HG03108 (cell line): ENCODE measurements around the gene SMARCA2.
A peak's percentile ranks its signal among the peaks of the same experiment; 100 is the strongest.

Source experiments
- ATAC-seq: cut with Tn5 transposase; IDR thresholded peaks from one replicate; pipeline ENCODE4 v1.9.1; 2021; ENCODE audit warnings: moderate library complexity; ENCODE audit not compliant: unreplicated experiment

The SMARCA2 gene

DNA sequence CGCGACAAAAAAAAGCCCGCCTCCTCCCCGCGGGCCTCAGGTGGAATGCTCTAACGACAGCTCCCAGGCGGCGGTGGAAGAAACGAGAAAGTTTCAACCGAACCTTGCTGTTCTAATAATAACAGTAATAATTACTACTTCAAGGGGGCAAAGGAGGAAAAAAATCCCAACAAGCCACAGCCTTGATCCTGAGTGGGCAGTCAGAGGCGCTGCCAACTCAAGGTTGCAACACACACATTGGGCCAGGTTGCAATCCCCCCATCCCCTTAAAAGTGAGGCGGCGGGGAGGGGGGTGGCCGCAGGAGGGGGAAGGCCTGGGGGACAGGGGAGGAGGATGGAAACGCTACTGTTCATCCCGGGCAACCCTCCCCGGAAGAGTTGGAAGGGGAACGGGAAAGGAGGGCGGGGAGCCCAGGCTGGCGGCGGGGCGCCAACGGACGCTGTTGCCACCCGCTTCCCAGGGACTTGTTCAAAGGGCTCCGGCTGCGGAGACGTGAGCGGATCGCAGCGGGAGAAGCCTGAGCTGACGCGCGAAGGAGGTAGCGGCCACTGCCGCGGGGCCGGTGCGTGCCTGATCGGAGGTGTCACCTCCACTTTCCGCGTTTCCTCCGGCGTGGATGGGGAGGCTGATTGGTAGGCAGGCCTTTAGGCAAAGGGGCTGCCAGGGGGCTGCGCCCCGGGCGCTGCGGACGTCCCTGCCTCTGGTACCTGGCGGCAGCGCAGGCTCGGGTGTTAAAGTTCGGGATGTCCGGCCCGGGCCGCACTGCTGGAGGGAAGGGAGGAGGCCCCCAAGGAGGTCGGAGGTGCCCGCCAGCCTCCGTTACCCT lies 647 bp downstream of the SMARCA2 start:
- ATAC-seq = no peak

DNA sequence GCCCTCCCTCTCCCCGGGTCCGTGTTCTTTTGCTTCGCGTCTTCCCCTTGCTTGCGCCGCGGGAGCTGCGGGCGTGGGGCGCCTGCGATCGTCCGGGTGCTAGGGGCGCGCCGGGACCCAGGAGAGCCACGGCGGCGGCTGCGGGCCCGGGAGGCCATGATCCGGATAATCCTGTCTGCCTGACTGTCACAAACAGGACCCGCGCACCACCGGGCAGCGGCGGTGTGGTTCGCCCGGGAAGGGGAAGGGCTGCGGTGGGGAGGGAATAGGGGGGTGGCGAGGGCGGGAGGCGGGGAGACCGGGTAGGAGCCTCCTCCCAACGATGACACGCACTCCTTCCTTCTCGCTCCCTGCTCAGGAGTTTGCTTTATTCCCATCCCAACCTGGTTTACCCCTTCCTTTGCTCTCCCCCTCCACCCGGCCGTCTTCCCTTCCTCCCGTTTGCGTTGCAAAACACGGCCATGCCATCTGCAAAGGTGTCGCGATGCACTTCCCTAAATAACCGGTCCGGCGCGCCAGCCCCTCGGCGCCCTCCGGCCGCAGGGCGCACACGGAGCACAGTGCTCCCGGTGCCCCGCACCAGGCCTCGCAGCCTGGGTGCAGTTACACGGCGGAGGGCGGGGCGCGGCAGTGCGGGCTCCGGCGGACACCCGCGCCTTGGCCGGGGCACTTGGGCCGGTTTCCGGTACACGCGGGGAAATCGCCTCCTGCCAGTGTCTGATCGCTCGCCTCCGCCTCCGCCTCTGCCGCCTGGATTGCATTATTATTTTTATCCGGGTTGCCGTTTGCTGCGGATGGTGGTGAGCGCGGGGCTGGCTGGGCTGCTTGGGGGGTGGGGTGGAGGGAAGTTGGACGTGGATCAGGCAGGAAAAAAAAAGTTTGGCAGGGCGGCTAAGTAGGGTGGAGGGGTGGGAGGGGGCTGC lies 1.5 kb downstream of the SMARCA2 start:
- no peak for ATAC-seq

DNA sequence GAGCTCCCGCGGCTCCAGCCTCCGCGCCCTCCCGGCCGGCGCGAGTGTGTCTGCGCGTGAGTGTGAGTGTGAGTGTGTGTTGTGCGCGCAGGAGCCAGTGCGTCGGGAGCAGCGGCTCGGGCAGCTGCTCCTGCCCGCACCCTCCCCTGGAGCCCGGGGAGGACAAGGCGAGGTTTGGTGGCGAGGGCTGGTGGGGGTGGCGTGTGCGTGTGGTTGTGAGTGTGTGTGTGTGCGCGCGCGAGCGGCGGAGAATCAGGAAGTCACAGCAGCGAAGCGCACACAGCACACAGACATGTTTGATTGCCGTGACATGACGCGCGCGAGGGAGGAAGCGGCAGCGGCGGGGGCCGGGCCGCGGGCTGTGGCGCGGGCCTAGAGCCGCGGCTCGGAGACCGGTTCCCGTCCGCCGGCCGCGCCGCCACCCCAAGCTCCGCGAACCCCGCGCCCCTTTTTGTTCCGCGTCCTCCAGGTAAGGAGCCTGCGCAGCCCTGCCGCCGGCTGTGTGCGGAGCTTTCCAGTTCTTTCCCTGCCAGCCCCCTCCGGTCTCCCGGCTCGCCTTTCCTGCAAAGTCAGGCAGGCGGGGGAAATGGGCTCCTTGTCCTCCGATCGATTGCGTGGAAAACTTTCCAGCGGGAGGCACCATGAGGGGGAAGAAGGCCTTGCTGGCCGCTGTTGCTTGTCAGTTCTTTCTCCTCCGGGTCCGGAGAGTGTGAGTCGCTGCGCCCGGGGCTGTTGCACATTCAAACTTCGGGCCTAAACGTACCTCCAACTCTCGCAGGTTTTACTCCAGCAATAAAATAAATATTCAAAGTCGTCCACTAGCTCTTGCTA lies 2.4 kb downstream of the SMARCA2 start:
- peak; percentile 22 for ATAC-seq

DNA sequence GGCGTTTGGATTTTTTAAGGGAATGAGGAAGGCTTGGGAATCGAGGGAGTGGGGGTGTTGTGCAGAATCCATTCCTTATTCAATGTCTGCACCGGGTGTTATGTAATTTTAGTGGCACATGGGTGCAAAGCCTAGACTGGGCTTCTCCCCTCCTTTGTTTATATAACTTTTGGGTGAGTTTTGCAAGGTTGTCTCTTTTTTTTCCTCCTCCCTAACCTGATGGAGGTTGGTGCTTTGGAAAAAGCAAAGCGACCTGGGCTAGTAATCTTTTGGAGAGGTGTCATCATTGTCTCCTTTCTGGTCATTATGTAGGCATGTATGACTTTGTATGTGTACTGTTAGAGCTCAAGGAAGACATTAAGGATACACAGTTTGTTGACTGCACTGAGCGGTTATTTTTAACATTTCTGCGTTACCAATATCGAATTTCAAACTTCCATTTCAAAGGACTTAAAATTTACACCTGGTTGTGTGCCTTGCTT lies 3.1 kb downstream of the SMARCA2 start:
- no peak for ATAC-seq

DNA sequence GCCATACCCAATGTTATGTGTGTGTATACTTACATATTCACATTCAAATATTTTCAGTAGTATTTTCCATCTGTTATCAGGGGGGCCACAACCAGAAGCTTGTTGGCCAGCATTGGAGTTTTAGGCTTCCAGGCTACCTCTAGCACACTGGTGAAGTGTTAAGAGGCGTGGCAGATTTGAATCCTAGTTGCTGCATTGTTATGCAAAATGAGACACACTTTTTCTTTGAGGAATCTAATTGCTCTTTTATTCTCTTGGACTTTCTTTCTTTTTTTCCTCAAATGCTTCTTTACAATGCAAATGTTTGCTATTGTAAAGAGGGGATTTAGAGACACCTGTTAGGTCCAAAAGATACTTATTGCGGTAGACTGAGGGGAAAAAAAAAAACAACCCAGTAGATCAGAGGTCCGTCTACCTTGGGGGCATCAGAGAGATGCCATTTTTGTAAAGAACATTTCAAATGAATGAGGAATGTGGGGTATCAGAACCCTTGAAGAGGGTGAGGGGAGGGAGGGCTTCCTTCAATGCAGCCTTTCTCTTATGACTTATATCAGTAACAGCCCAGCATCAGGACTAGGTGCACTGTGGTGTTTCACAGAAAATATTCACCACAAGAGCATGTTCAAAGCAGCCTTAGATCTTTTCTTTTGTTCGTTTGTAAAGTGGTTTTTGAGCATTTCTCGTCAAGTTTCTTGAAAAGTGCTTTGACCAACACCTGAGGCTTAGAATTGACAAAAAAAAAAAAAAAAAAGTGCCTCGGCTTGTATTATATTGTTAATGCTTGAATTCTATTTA lies 3.8 kb downstream of the SMARCA2 start:
- no peak for ATAC-seq

DNA sequence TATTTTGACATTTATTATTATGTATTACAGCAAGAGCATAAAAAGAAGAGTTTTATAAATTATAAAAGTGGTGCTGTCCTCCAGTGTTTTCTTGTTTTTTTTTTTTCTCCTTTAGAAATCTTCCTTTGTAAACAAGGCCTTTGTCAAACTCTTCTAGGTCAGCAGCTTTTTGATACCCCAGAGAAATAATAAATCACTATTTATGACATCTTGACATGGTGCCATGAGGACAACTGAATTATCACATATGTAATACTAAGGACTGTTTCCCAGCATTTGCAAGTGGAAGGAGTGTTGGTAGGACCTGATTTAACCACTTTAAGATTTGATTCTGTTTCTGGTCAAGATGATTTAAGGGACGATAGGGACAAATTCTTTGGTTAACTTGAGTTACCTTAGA lies 4.6 kb downstream of the SMARCA2 start:
- ATAC-seq = no peak

DNA sequence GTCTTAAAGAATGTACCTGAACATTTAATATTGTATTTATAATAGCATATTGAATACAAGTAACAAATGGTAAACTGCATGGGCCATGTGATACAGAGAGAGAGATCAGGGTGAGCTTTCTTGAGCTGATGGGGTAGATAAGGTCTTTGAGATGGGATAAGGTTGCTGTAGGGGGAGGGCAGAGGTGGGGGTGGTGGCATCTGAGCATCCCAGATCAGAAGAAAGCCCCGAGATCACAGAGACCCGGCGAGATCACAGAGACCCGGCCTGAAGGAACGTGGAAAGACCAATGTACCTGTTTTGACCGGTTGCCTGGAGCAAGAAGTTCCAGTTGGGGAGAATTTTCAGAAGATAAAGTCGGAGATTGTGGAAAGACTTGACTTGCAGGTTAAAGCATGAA lies 6.6 kb downstream of the SMARCA2 start:
- ATAC-seq = no peak

DNA sequence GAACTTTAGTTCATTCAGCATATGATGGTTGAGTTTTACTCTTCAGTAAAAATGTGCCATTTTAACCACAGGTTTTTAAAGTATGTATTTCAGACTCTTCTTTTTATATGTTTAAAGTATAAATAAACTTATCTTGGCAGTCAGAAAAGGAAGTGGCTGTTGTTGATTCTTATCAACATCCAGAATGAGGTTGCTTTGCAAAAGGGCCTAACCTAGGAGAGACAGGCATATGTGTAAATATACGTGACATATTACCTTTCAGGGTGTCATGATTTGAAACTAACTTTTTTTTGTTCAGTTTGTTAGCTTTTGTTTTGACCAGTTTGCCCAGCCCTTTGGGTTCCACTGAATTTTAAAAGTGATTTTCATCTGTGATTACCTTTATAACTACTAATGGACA lies 7.4 kb downstream of the SMARCA2 start:
- no peak for ATAC-seq

DNA sequence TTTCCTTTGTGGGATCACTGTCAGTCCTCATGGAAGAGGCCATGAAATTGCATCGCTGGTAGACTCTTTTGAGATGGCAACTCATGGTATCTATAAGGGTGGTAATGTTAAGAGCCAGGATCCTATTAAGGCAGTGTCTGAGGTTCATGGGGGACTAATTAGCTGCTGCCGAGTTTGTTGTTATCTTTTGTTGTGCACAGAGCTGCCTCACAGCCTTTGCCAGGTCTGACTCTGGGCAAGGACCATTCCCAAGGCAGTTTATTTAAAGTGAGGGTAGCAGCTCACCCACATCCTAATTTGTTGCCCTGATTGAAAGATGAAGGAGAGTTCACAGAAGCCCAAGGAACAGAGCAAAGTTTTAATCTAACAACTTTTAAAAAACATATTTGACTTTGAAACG lies 7.9 kb downstream of the SMARCA2 start:
- ATAC-seq = no peak

DNA sequence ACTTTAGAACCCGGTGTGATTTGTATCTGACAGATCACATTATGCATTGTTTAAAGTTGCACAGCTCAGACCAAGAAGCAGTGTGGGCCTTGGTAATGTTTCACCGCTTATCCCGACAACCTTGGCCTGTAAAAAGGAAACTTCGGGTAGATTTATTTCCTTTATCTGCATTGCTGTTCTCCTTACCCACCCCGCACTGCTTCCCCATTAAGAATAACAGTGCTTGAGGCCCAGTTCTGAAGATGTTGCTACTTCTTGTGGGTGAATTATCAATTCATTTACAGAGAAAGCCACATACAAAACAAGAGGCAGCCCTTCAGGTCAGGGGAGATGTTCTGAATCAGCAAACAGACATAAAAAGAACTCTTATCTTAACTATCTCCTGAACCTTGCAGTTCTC lies 8.4 kb downstream of the SMARCA2 start:
- peak; percentile 57 for ATAC-seq

DNA sequence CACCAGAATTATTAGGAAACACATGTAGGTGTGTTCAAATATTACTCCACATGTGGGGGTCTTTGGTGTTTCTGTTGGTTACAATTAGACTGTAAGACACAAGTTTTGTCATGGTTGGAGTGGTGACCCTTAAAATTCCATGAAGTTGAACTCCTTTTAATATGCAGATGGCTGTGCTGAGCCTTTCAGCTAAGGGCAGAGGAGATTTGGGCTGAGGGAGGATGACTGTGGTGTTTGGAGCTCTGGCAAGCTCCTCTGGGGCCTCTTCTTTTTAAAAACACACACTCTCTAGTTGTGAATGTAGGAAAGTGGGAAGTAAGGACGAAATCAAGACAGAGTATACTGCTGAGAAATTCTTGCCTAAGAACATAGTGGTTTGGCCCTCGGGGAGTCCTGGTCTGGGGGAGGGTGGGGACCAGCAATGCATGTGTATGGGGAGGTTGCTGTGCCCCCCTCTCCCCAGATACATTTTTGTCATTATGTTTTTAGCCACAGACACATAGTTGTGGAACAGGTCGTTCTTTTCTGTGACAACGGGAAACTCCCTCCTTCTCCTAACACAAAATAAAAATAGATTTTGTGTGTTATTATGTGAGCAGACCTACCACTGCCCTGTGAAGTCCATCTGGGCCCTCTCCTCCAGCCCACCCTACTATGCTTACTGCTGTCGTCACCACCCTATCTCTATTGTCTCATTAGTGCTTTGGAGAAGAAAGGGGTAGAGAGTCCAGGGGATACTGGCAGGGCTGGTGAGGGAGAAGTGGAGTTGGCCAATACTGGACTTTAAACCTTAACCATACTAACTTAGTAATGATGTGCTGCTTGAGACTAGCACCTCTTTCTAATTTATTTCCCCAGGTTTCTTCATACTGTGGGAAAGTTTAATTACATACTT lies 10.0 kb downstream of the SMARCA2 start:
- no peak for ATAC-seq

DNA sequence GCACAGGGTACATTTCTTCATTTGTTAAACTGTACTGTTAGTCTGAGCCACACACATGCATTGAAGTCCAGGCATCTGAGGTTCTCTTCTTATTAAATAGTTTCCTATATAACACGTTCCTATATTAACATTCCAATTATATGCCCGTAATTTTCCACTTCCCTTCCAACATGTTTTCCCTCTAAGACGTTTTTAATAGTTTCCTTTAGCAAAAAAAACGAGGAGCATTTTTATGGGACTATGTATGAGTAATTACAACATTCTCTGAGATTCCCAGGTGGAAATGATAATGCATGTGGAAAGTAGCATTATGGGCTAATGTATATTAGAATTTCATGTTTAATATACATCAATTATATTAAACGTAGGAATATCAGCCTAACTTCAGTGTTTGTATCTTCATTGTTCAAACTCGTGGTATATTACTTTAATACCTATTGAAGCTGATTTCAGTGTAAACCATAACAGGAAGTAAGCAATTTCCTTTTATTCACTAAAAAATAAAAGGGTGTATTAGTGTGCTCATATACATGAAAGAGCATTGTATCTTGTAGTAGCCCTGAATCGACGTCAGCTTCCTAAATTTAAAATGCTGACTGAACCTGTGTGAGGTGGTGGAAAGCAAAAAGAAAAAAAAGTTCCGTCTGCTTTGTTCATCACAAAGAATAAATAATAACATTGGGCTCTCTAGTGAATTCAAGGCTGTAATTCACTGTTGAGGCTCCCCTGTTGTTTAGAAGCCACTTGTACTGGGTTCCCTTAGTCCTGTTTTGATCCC lies 11.3 kb downstream of the SMARCA2 start:
- no peak for ATAC-seq

DNA sequence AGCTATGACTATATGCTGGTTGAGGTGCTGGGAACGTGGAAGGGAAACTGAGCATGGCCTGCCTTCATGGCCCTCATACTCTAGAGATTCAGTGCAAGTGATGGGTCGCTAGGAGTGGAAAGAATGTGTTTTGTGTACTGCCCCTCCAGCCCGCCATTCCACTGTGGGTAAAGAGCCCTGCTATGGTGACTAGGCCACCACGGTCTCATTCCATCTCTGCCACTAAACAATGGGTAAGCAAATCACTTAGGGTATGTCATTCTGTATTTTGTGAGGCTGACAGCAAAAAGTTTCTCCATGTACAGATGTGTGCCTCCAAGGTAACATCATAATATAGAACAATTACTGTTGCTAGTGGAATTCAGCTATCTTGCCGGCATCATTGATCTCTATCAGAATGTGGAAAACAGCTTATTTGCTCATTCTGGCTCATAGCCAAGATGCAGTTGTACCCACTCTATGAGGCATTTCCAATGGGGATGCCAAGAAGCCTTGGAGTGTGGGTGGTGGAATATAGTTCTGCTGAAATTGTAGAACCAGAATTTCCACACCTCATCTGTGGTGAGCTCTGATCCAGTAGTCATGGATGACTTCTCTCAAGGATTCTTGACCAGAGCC lies 12.5 kb downstream of the SMARCA2 start:
- ATAC-seq = no peak

DNA sequence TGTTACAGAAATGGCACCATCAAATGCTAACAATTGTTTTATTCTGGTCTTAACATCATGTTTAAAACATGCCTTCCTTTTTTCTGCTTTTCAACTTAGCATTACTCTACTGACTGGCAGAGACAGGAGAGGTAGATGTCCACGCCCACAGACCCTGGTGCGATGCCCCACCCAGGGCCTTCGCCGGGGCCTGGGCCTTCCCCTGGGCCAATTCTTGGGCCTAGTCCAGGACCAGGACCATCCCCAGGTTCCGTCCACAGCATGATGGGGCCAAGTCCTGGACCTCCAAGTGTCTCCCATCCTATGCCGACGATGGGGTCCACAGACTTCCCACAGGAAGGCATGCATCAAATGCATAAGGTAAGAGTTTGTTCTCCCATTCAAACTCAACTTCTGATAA lies 13.7 kb downstream of the SMARCA2 start:
- no peak for ATAC-seq

DNA sequence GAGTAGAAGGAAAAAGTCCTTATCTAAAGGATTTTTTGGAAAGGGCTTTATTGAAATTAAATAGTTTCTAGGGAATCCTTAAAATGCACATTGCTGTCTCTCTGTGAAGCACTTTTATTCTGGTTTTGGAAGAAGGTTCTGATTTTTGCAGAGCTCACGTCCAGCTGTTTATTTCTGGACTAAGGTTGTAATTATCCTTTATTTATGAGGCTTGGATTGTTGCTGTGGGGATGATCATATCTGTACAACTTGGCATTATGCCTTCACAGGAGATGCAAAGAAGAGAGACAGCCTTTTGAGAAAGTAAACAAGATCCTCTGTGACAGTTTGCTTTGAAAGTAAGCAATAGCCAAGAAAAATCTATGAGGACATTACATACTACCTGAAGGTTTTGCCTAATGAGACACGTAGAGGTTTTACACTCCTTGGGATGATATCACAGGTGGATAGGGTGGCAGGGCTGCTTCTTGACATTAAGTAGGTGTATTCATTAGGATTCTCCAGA lies 14.6 kb downstream of the SMARCA2 start:
- no peak for ATAC-seq

DNA sequence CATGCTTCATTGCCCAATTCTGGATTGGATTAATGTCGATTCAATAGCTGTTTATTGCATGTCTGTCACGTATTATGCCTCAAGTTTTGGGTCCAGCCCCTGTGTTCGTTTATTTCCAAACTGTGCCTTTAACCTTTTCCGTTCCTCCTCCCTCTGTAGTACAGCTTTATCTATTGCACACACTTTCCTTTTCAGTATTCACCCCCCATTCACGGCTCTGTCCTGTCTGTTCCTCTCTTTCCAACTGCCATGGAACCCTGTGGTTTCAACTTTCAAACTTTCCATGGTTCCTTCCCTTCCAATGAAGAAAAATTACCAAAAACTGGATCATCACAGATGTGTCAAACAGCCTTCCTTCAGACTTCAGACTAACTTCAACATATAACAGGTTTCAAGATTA lies 17.1 kb downstream of the SMARCA2 start:
- no peak for ATAC-seq

DNA sequence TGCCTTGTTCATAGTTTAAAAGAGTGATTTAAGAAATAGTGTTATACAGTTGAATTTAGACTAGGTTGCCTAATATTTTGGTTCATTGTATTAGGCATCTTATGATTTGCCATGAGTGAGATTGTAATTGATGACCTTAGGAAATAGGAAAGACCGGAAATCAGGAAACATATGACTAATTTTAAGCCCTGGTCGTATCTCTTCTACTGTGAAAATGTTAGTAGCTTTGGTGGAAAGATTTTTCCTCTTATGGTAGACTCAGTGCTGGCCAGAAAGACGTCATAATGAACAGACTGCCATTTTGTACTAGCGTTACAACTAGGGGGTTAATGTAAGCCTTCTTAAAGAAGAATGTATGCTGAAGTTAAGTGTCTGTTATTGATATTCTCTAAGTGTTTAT lies 21.7 kb downstream of the SMARCA2 start:
- no peak for ATAC-seq
